Measurements from ENCODE around the gene SCN3B.

DNA sequence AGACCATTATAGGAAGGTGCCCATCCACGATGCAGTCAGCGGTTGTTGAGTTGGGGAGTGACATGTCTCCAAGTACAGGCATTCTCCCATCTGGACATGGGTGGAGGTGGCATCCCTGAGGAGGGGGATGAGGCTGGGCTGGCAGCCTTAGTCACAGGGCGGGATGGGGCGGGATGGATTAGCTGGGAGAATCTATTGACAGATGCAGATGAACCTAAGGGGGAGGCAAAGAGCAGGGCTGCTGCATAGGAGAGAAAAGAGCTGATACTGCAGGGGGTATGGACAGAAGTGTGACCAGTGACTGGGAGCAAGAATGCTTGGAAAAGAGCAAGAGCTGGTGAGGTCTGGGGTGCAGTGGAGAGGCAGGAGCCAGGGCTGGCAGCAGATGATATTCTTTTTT lies 42.7 kb downstream of the SCN3B start:
- TF ChIP-seq, protein P1, sequence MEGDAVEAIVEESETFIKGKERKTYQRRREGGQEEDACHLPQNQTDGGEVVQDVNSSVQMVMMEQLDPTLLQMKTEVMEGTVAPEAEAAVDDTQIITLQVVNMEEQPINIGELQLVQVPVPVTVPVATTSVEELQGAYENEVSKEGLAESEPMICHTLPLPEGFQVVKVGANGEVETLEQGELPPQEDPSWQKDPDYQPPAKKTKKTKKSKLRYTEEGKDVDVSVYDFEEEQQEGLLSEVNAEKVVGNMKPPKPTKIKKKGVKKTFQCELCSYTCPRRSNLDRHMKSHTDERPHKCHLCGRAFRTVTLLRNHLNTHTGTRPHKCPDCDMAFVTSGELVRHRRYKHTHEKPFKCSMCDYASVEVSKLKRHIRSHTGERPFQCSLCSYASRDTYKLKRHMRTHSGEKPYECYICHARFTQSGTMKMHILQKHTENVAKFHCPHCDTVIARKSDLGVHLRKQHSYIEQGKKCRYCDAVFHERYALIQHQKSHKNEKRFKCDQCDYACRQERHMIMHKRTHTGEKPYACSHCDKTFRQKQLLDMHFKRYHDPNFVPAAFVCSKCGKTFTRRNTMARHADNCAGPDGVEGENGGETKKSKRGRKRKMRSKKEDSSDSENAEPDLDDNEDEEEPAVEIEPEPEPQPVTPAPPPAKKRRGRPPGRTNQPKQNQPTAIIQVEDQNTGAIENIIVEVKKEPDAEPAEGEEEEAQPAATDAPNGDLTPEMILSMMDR (conservative IDR thresholded peaks at IDR 0.05 in 1 of 2, IDR thresholded peaks at IDR 0.05 in 1 of 2; ENCODE audit: low read depth in 1 of 2, low read length in 2 of 2): no peak
- no peak for TF ChIP-seq EZH2 (IDR thresholded peaks at IDR 0.05; ENCODE audit: low read length, missing control alignments)
